SH-SY5Y (cell line): Measurements from ENCODE around the gene SLC22A2.

Source experiments
- GATA2 ChIP-seq: IDR thresholded peaks from 2 replicates; pipeline ENCODE4 v1.6.1; 2011; ENCODE audit warnings: mild to moderate bottlenecking, low read depth, low read length
- GATA3 ChIP-seq: IDR thresholded peaks from 2 replicates; pipeline ENCODE4 v1.6.1; 2011; ENCODE audit warnings: low read depth, mild to moderate bottlenecking, low read length, moderate library complexity

SLC22A2 gene

DNA sequence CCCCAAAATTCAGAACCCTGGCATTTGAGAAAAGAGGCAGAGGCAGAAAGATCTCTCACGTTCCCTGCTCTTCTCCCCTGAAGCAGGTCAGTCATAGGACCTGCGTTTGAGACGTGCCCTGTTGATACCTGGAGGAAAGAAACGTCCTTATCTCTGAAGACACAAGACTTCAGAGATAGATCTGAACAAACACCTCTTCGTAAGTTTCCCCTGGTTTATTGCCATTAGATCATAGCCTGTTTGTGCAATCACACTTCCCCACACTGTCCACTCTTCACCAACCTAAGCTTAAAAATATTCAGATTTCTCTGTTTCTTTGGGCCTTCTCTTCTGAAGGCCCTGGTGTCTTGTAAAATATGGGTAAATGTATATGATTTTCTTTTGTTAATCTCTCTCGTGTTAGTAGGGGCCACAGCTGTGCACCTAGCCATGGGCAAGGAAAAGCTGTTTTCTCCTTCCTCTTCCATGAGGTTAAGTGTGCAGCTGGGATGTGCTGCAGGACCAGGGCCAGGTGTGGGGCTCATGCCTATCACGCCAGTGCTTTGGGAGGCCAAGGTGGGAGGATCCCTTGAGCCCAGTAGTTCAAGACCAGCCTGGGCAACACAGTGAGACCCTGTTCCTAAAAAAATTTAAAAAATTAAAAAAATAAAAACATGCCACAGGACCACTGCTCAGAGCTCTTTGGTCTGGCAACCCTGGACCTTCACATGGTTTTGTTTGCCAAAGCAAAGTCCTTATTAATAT, 4.7 kb upstream of the SLC22A2 start:
- TF ChIP-seq GATA3 = no peak
- TF ChIP-seq GATA2 = no peak

DNA sequence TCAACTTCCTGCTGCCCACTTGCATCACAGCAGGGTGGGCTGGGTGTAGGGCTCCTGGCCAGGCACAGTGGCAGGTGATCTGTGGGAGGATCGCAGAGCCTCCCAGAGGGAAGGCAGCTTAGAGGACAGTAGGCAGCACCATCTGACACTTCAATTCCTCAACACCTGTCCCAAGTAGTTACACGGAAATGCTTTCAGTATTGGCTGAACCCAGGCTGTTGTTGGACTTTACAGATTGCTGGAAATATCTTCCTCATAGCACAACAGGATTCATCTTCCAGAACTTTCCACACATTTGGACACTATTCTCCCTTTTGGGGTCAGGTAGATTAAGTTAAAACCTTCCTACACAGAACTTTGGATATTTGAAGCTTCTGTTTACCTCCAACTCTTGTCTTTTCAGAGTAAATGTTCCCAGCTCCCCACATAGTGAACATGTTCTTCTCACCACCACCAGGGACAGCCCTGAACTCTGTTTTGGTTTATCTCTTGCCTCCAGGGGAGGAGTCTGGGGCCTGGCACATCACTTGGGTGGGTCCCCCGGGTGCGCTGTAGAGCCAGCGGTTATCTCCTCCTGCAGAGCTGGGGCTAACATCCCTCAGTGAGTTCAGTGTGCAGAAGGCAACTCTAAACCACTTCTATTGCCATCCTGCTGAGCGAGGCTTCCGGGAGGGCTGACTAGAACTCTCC, 3.5 kb upstream of the SLC22A2 start:
- no peak for TF ChIP-seq GATA3
- TF ChIP-seq GATA2 = no peak

DNA sequence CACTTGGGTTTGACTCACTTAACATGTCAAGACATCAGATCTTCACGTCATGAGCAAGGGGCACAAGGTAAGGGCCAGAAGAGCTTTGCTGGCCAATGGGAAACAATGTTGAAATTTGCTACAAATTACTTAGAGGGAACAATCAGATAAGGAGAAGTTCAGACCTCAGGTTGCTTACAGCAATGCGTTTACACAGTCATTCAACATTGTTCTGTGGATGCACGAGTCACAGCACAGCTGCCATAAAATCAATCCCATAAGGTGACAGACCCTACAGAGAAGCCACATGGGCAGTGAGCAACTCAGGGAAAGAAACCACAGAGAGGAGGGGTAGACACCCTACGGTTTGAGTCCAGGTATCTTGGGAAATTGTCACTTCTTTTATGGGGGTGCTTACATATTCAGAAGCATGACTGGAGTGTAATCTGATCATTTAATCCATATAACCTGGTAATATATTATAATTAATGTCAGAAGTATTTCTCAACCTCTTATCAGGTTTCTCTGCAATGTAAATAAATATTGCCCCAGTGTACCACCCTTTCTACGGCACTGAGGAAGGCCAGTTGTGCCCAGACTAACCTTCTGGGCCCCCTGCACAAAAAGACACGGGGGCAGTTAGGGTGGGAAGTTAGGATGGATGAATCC, 2.3 kb upstream of the SLC22A2 start:
- TF ChIP-seq GATA2 = no peak
- TF ChIP-seq GATA3 = no peak

DNA sequence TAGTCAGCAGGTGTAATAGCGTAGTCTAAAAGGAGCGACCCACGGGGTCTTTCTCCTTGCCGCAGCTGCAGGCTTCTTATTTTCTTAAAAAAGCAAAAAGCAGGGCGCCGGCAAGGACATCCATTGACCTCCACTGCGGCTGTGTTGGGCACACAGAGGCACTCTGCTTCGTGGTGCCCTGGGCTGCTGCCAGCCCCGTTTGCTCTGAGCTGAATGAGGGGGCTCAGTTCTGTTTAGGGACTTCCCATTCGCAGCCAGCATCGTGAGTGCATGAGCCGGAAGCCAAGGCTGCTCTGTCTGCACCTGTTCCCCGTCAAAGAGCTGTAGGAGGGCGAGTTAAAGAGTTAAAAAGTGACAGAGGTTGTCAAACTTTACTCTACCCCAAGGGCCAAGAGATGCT, 1.7 kb upstream of the SLC22A2 start:
- TF ChIP-seq GATA3 = no peak
- TF ChIP-seq GATA2 = no peak

DNA sequence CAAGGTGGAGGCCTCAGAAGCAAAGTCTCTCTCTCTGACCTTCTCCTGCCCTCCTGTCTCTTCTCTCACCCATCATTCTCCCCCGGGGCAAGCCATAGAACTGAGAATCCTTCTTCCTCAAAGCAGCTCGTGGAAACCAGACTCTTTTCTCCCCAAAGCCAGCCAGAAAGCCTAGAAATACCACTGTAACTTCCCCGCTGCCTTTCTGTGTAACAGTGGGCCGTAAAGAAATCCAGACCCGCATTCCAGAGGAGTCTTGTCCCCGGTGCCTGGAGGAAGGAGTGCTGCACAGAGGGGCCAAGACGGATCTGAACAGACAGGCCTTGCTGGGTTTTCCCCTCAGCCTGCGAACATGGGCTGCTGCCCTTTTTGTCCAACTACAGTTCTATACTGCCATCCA, 977 bp upstream of the SLC22A2 start:
- TF ChIP-seq GATA2 = no peak
- no peak for TF ChIP-seq GATA3

DNA sequence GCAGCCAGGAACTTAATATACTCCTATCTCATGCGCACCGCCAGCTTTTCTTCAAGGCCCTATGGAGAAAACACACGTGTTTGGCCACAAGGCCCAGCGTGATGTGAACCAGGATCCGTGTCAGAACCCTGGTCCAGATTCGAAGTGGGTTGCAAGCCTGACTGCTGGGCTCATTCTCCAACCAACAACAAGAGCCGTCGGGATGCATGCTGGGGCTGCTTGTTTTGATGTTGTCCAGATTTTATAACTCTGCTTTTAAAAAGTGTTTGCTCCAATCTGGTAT, 463 bp upstream of the SLC22A2 start:
- TF ChIP-seq GATA2 (no peak), GATA3 (no peak)

DNA sequence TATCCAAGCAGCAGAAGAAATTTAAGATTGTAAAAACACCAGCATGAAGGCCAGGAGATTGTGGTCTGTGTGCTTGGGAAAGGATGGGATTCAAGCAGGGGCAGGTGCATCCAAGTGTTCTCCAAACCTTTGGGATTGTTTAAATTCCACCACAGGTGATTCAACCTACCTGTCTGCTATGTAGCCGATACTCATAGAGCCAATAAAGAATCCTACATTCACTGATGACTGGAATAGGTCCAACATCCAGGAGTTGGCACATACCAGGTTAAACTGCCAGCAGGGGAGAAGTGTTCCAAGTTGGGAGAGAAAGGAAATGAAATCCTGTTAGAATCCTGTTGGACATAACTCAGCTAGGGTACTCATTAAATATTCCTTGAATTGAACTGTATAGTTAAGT, 2.2 kb downstream of the SLC22A2 start:
- TF ChIP-seq GATA2 (no peak), GATA3 (no peak)

DNA sequence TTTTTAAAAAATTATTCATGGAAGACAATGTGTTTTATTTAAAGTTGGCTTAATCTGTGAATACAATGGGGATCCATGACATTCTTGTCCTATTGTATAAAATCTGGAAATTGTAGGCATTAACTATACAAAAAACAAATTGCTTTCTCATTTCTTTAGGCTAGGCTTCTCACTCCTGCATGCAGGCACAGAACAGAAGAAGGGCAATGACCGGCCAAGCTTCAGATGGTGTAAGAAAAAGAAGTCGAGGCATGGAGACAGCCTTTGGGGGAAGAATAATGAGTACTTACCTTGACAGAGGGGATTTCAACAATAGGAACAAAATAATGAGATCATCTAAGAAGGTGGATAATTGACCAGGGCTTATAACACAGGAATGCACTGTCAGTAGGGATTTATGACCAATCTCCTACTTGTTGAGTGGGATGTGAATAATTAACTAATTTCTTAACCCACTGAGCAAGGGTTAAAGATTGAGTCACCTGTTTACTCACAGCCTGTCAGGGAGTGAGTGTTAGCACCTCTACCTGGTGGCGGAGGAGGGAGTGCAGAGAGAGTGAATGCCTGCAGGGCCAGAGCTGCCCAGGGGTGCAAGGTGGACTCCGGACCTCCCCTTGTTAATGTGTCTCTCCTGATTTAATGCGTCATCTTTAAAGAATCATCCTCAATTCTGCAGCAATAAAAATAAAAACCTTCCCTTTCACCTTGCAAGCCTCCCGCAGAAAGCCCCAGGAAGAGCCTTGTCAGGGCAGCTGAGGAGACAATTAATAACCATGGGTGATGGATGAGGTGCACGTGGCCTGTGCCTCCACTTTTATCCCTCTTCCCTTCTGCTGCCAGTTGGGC, 3.9 kb downstream of the SLC22A2 start:
- TF ChIP-seq GATA3 (no peak), GATA2 (no peak)

DNA sequence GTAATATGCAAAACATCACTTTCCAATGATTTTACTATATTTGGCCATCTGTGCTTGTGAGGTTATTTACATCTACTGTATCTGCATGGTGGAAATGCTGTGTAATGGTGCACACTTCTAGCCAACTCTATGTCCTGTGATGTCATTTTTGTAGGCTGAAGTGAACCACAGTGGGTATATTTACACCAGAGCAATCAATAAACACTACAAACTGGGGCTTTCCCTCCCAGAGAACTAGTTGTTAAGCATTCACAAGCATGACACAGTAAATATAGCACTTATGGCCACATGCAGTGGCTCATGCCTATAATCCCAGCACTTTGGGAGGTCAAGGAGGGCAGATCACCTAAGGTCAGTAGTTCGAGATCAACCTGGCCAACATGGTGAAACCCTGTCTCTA, 4.9 kb downstream of the SLC22A2 start:
- no peak for TF ChIP-seq GATA3
- TF ChIP-seq GATA2 = no peak

DNA sequence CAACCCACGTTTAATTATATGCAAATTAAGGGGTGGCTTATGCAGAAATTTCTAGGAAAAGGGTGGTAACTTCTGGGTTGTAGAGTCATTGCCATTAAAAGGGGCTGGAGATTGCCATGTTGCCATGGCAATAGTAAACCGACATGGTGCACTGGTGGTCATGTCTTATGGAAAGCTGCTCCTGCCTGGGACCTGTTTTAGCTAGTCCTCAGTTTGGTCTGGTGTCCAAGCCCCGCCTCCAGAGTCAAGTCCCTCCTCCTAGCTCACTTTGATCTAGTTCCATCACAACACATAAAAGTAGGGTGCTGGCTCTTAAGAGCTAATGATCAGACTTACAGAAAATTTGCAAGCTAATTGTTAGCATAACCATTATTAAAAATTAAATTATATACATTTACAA, 5.3 kb downstream of the SLC22A2 start:
- no peak for TF ChIP-seq GATA3
- TF ChIP-seq GATA2 = no peak

DNA sequence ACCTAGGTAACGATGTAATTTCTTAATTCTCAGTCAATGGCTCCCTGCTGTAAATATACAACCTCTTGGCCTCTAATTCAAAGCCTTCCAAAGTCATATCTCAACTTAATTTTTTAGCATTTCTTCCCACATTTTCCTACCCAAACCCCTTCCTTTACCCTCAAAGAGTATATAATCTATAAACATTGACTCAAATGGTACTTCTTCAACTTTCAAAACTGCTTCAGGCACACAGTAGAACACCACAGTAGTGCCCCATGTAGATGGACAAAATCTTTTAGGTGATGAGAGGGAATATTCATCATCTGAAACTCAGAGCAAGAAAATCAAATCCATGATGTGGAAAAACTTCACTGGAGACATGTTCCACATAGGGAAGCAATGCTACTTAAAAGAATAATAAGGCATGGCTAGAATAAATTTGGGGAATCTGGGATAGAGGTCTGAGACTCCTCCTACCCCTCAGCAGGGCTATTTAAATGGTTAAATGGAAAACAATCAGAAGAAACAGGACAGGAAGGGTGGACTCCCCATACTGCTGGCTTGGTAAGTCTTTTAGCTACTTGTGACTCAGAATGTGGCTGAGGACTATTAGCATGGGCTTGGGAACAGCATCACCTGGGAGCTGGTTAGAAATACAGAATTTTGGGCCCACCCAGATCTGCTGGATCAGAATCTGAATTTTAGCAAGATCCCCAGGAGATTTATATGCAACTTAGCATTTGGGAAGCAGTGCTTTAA, 6.4 kb downstream of the SLC22A2 start:
- TF ChIP-seq GATA3 (no peak), GATA2 (no peak)

DNA sequence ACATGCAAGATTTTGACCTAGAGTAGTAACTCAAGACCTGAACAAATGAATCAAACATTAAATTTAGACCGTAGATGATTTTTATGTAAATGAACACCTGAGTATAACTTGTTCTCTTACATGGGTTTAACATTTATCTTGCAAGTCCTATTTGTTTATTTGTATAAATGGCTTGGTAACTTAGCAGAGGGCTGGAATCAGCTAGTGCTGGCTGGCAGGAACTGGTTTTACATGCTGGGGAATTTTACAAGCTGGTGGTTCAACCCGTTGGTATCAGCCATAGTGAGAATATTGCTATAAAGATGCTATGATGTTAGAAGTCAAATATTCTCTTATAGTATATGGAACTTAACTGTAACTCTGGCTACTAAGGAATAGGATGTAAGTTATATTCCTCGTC, 8.9 kb downstream of the SLC22A2 start:
- TF ChIP-seq GATA2 = no peak
- no peak for TF ChIP-seq GATA3

DNA sequence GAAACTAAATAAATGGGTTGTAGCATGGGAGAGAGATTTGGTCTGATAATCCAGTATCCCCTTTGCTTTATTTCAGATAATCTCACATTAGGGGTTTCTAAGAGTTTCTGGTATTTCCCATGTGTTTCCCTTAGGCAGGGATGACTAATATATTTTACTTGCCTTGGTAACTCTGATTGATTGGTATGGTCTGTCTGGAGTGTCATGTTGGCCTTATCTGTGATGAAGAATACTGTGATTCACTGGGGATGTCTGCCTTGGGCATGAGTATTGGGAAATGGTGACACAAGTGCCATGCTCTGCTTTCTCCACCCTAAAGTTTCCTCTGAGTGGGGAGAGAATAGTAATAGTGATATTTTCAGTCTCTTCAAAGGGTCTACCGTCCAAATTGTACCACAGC, 10.1 kb downstream of the SLC22A2 start:
- TF ChIP-seq GATA3 = no peak
- no peak for TF ChIP-seq GATA2
